Measurements from ENCODE around the gene NRXN3. TPM values are rescaled to one million over a fixed set of nuclear protein-coding genes. Genes with fewer than 3 reads are reported as not detected.

The NRXN3 gene
- total and polyA plus RNA-seq, 3 experiments from 2014 or later: not detected

GRCh38 chr14:78302841-78303240, 132.7 kb downstream of the NRXN3 start:
- Mint-ChIP-seq H3K4me3 (no peak overlapping the region), H3K9me3 (peaks cover 0 to 6% (median 3%) of the 10 kb centered on the region in 5 donors), H3K27me3 (peaks cover 3 to 9% of the 10 kb centered on the region in 2 donors), H3K36me3 (no peaks in the 10 kb centered on the region), H3K27ac (no peak overlapping the region), H3K4me1 (no peaks in the 10 kb centered on the region)
- H3K4me3 ChIP-seq (ENCODE audit: low read length): no peak overlapping the region
- H3K9me3 ChIP-seq (ENCODE audit: low read length): no peaks in the 10 kb centered on the region
- DNase-seq: no peak
- ChIA-PET POLR2A (no interaction called here), CTCF (no interaction called here)
- no peaks in the 10 kb centered on the region for H3K36me3 ChIP-seq (ENCODE audit: insufficient read depth, low read length)
- no peaks in the 10 kb centered on the region for H3K4me1 ChIP-seq (ENCODE audit: insufficient read depth, low read length)
- no peaks in the 10 kb centered on the region for H3K27me3 ChIP-seq (ENCODE audit: insufficient read depth, low read length, poor library complexity, severe bottlenecking)
- H3K27ac ChIP-seq (ENCODE audit: low read depth, low read length): no peak overlapping the region

GRCh38 chr14:78307671-78308070, 137.5 kb downstream of the NRXN3 start:
- no peaks in the 10 kb centered on the region for H3K4me1 ChIP-seq (ENCODE audit: insufficient read depth, low read length)
- Mint-ChIP-seq H3K36me3 (no peaks in the 10 kb centered on the region), H3K4me3 (no peak overlapping the region), H3K9me3 (peaks cover 0 to 8% (median 0%) of the 10 kb centered on the region in 5 donors), H3K27me3 (peaks cover 3 to 5% of the 10 kb centered on the region in 2 donors), H3K4me1 (no peaks in the 10 kb centered on the region), H3K27ac (no peak overlapping the region)
- H3K36me3 ChIP-seq (ENCODE audit: insufficient read depth, low read length): no peaks in the 10 kb centered on the region
- no peak overlapping the region for H3K4me3 ChIP-seq (ENCODE audit: low read length)
- ChIA-PET POLR2A (no interaction called here), CTCF (no interaction called here)
- DNase-seq: no peak
- no peaks in the 10 kb centered on the region for H3K9me3 ChIP-seq (ENCODE audit: low read length)
- H3K27ac ChIP-seq (ENCODE audit: low read depth, low read length): no peak overlapping the region
- H3K27me3 ChIP-seq (ENCODE audit: insufficient read depth, low read length, poor library complexity, severe bottlenecking): no peaks in the 10 kb centered on the region

- H3K9me3 ChIP-seq (ENCODE audit: low read length): no peaks in the 10 kb centered on the region
- Mint-ChIP-seq H3K36me3 (no peaks in the 10 kb centered on the region), H3K4me1 (no peaks in the 10 kb centered on the region), H3K4me3 (no peak overlapping the region), H3K27me3 (peaks cover 3 to 6% of the 10 kb centered on the region in 2 donors), H3K9me3 (peaks cover 0 to 4% (median 0%) of the 10 kb centered on the region in 5 donors), H3K27ac (no peak overlapping the region)
- ChIA-PET POLR2A (no interaction called here), CTCF (no interaction called here)
- H3K27ac ChIP-seq (ENCODE audit: low read depth, low read length): no peak overlapping the region
- DNase-seq: no peak
- H3K4me1 ChIP-seq (ENCODE audit: insufficient read depth, low read length): no peaks in the 10 kb centered on the region
- H3K4me3 ChIP-seq (ENCODE audit: low read length): no peak overlapping the region
- H3K36me3 ChIP-seq (ENCODE audit: insufficient read depth, low read length): no peaks in the 10 kb centered on the region
- no peaks in the 10 kb centered on the region for H3K27me3 ChIP-seq (ENCODE audit: insufficient read depth, low read length, poor library complexity, severe bottlenecking)
Observed at GRCh38 chr14:78308079-78308478, 137.9 kb downstream of the NRXN3 start.

- no peaks in the 10 kb centered on the region for H3K27me3 ChIP-seq (ENCODE audit: insufficient read depth, low read length, poor library complexity, severe bottlenecking)
- H3K27ac ChIP-seq (ENCODE audit: low read depth, low read length): no peak overlapping the region
- Mint-ChIP-seq H3K4me3 (no peak overlapping the region), H3K36me3 (no peaks in the 10 kb centered on the region), H3K9me3 (peaks cover 0 to 4% (median 0%) of the 10 kb centered on the region in 5 donors), H3K4me1 (no peaks in the 10 kb centered on the region), H3K27me3 (peaks cover 0 to 1% of the 10 kb centered on the region in 2 donors), H3K27ac (no peak overlapping the region)
- no peaks in the 10 kb centered on the region for H3K9me3 ChIP-seq (ENCODE audit: low read length)
- no peak for DNase-seq
- CTCF ChIA-PET: no interaction called here
- no peaks in the 10 kb centered on the region for H3K4me1 ChIP-seq (ENCODE audit: insufficient read depth, low read length)
- POLR2A ChIA-PET: no interaction called here
- H3K36me3 ChIP-seq (ENCODE audit: insufficient read depth, low read length): no peaks in the 10 kb centered on the region
- H3K4me3 ChIP-seq (ENCODE audit: low read length): no peak overlapping the region
Observed at GRCh38 chr14:78310272-78310671, 140.1 kb downstream of the NRXN3 start.

GRCh38 chr14:78313499-78313898, 143.3 kb downstream of the NRXN3 start:
- Histone ChIP-seq H3K9me3 (ENCODE audit: low read length) (no peaks in the 10 kb centered on the region), H3K4me1 (ENCODE audit: insufficient read depth, low read length) (no peaks in the 10 kb centered on the region), H3K27me3 (ENCODE audit: insufficient read depth, low read length, poor library complexity, severe bottlenecking) (no peaks in the 10 kb centered on the region), H3K4me3 (ENCODE audit: low read length) (no peak overlapping the region), H3K36me3 (ENCODE audit: insufficient read depth, low read length) (no peaks in the 10 kb centered on the region), H3K27ac (ENCODE audit: low read depth, low read length) (no peak overlapping the region)
- H3K27ac Mint-ChIP-seq: no peak overlapping the region
- no peak for DNase-seq
- H3K9me3 Mint-ChIP-seq: peaks cover 0 to 4% (median 0%) of the 10 kb centered on the region in 5 donors
- ChIA-PET POLR2A (no interaction called here), CTCF (no interaction called here)
- H3K4me3 Mint-ChIP-seq: no peak overlapping the region
- H3K27me3 Mint-ChIP-seq: peaks cover 3 to 9% of the 10 kb centered on the region in 2 donors
- no peaks in the 10 kb centered on the region for H3K36me3 Mint-ChIP-seq
- no peaks in the 10 kb centered on the region for H3K4me1 Mint-ChIP-seq

DNA sequence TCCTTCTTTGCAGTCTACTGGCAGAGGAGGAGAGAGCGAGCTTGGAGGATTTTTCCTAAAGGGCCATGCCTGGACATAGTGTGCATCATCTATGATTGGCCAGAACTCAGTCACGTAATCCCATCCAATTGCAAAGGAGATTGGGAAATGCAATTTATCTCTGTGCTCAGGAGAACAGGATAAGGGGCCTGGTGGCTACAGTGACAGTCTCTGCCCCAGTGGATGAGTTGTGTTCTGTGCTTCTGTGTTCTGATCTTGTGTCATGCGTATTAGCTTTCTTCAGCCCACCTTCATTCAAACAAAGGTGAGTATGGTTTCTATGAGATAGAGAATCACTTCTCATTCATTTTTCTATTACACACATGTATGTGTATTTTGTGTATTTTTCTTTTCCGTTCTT, 144.3 kb downstream of the NRXN3 start:
- no peaks in the 10 kb centered on the region for H3K27me3 ChIP-seq (ENCODE audit: insufficient read depth, low read length, poor library complexity, severe bottlenecking)
- DNase-seq: no peak
- Mint-ChIP-seq H3K9me3 (peaks cover 0 to 4% (median 0%) of the 10 kb centered on the region in 5 donors), H3K4me3 (no peak overlapping the region), H3K27ac (no peak overlapping the region), H3K4me1 (no peaks in the 10 kb centered on the region), H3K27me3 (peaks cover 3 to 9% of the 10 kb centered on the region in 2 donors), H3K36me3 (no peaks in the 10 kb centered on the region)
- ChIA-PET POLR2A (no interaction called here), CTCF (no interaction called here)
- H3K27ac ChIP-seq (ENCODE audit: low read depth, low read length): no peak overlapping the region
- no peaks in the 10 kb centered on the region for H3K4me1 ChIP-seq (ENCODE audit: insufficient read depth, low read length)
- H3K9me3 ChIP-seq (ENCODE audit: low read length): no peaks in the 10 kb centered on the region
- no peaks in the 10 kb centered on the region for H3K36me3 ChIP-seq (ENCODE audit: insufficient read depth, low read length)
- no peak overlapping the region for H3K4me3 ChIP-seq (ENCODE audit: low read length)

- no peak overlapping the region for H3K27ac Mint-ChIP-seq
Observed at GRCh38 chr14:78316052-78316451, 145.9 kb downstream of the NRXN3 start.

GRCh38 chr14:78316786-78317185, 146.6 kb downstream of the NRXN3 start:
- CTCF ChIA-PET: no interaction called here
- POLR2A ChIA-PET: no interaction called here
- Histone ChIP-seq H3K36me3 (ENCODE audit: insufficient read depth, low read length) (no peaks in the 10 kb centered on the region), H3K27ac (ENCODE audit: low read depth, low read length) (no peak overlapping the region), H3K4me1 (ENCODE audit: insufficient read depth, low read length) (no peaks in the 10 kb centered on the region), H3K27me3 (ENCODE audit: insufficient read depth, low read length, poor library complexity, severe bottlenecking) (no peaks in the 10 kb centered on the region), H3K9me3 (ENCODE audit: low read length) (no peaks in the 10 kb centered on the region), H3K4me3 (ENCODE audit: low read length) (no peak overlapping the region)
- Mint-ChIP-seq H3K27ac (no peak overlapping the region), H3K4me1 (no peaks in the 10 kb centered on the region), H3K4me3 (no peak overlapping the region), H3K27me3 (peaks cover 7 to 28% of the 10 kb centered on the region in 2 donors), H3K36me3 (no peaks in the 10 kb centered on the region), H3K9me3 (peaks cover 0 to 2% (median 0%) of the 10 kb centered on the region in 5 donors)
- no peak for DNase-seq

More at GRCh38 chr14:78316052-78316451, 145.9 kb downstream of the NRXN3 start:
- H3K27me3 Mint-ChIP-seq: peaks cover 7 to 21% of the 10 kb centered on the region in 2 donors
- H3K27me3 ChIP-seq (ENCODE audit: insufficient read depth, low read length, poor library complexity, severe bottlenecking): no peaks in the 10 kb centered on the region
- ChIA-PET POLR2A (no interaction called here), CTCF (no interaction called here)
- no peaks in the 10 kb centered on the region for H3K36me3 Mint-ChIP-seq
- no peaks in the 10 kb centered on the region for H3K9me3 ChIP-seq (ENCODE audit: low read length)
- no peaks in the 10 kb centered on the region for H3K4me1 Mint-ChIP-seq
- no peak overlapping the region for H3K4me3 Mint-ChIP-seq
- peaks cover 0 to 2% (median 0%) of the 10 kb centered on the region in 5 donors for H3K9me3 Mint-ChIP-seq
- H3K4me3 ChIP-seq (ENCODE audit: low read length): no peak overlapping the region
- H3K27ac ChIP-seq (ENCODE audit: low read depth, low read length): no peak overlapping the region
- no peak for DNase-seq
- no peaks in the 10 kb centered on the region for H3K4me1 ChIP-seq (ENCODE audit: insufficient read depth, low read length)
- H3K36me3 ChIP-seq (ENCODE audit: insufficient read depth, low read length): no peaks in the 10 kb centered on the region

GRCh38 chr14:78319406-78319805, 149.2 kb downstream of the NRXN3 start:
- Histone ChIP-seq H3K36me3 (ENCODE audit: insufficient read depth, low read length) (no peaks in the 10 kb centered on the region), H3K27me3 (ENCODE audit: insufficient read depth, low read length, poor library complexity, severe bottlenecking) (no peaks in the 10 kb centered on the region), H3K4me1 (ENCODE audit: insufficient read depth, low read length) (no peaks in the 10 kb centered on the region), H3K27ac (ENCODE audit: low read depth, low read length) (no peak overlapping the region), H3K4me3 (ENCODE audit: low read length) (no peak overlapping the region), H3K9me3 (ENCODE audit: low read length) (no peaks in the 10 kb centered on the region)
- ChIA-PET CTCF (no interaction called here), POLR2A (no interaction called here)
- Mint-ChIP-seq H3K9me3 (peaks cover 0 to 2% (median 0%) of the 10 kb centered on the region in 5 donors), H3K27me3 (peaks cover 6 to 29% of the 10 kb centered on the region in 2 donors), H3K36me3 (no peaks in the 10 kb centered on the region), H3K4me3 (no peak overlapping the region), H3K4me1 (no peaks in the 10 kb centered on the region), H3K27ac (no peak overlapping the region)
- DNase-seq: no peak

Data from CD8-positive, alpha-beta memory T cell (primary cell).